HepG2 (cell line): ENCODE data around the gene ANKRD49. TPM values are rescaled to one million over a fixed set of nuclear protein-coding genes. Genes with fewer than 3 reads are reported as not detected.
A peak's percentile ranks its signal among the peaks of the same experiment; 100 is the strongest.

ENCODE experiments used
- ATAC-seq: fragments of 200-7000 bp; cut with Tn5 transposase; 3 replicates; pipeline ENCODE4 v1.9.1; 2020; ENCODE audit warnings: mild to moderate bottlenecking, moderate library complexity
- BruUV-seq: library from RNA; stranded (reverse); fragments of 400-500 nt; replicated peaks from 2 replicates; lab custom pipeline; 2021; lab: Mats Ljungman, UMichigan
- CTCF ChIA-PET: fragments of 300-600 bp; formaldehyde crosslinking; extraction: SDS; loops from one replicate; lab custom pipeline; 2021; ENCODE audit warnings: low total read pairs, inconsistent platforms, low intra/inter-chr PET ratio; lab: Yijun Ruan, JAX
- POLR2A ChIA-PET: fragments of 350-600 bp; sonication (Branson Sonifier 250); formaldehyde crosslinking; loops from one replicate; lab custom pipeline; 2020; ENCODE audit warnings: antibody characterized with exemption, inconsistent platforms; lab: Yijun Ruan, JAX
- DNase-seq: peaks from one replicate; pipeline ENCODE4 v3.0.0-alpha.2; 2015; ENCODE audit warnings: low spot score
- FAIRE-seq: peaks from 3 replicates; lab custom pipeline; 2011; peaks lifted over from hg19 to GRCh38; lab: Jason Lieb, UNC
- H2AFZ ChIP-seq: one replicate; pipeline ENCODE4 v1.6.1; 2011; ENCODE audit warnings: low read length, inconsistent platforms
- H3K27ac ChIP-seq: fragments of 300-600 bp; 3 replicates; pipeline ENCODE4 v1.8.0; 2011; ENCODE audit warnings: mixed run types, mild to moderate bottlenecking, mixed read lengths, low read length, inconsistent platforms; ENCODE audit not compliant: insufficient read depth; ENCODE audit errors: extremely low read length
- H3K27me3 ChIP-seq, 2 experiments: fragments of 200-600 bp in 1 of 2; 2 replicates in 1 of 2; 3 replicates in 1 of 2; pipeline versions ENCODE4 v1.6.0 to v1.8.0; 2011; ENCODE audit warnings: low read length in 2 of 2, mild to moderate bottlenecking in 2 of 2, moderate library complexity in 2 of 2, inconsistent platforms in 1 of 2; ENCODE audit not compliant: insufficient read depth in 2 of 2, control insufficient read depth in 1 of 2
- H3K36me3 ChIP-seq, 2 experiments: fragments of 200-600 bp in 1 of 2; replicated peaks in 1 of 2; 2 replicates in 1 of 2; 3 replicates in 1 of 2; pipeline versions ENCODE4 v1.5.1 to v1.8.0; 2011; ENCODE audit warnings: low read length in 2 of 2, inconsistent platforms in 1 of 2; ENCODE audit not compliant: insufficient read depth in 2 of 2, control insufficient read depth in 1 of 2
- H3K4me1 ChIP-seq: 2 replicates; pipeline ENCODE4 v1.5.1; 2012; ENCODE audit warnings: low read length, inconsistent platforms; ENCODE audit not compliant: insufficient read depth
- H3K4me2 ChIP-seq: 2 replicates; pipeline ENCODE4 v1.6.0; 2011; ENCODE audit warnings: low read depth, low read length, inconsistent platforms
- H3K4me3 ChIP-seq, 3 experiments: fragments of 200-600 bp in 1 of 3; sonication (generic), shearing (Covaris generic) in 1 of 3; replicated peaks in 1 of 3; 2 replicates each; pipeline ENCODE4 v1.5.1; 2011 to 2016; ENCODE audit warnings: low read length in 3 of 3, inconsistent platforms in 2 of 3, low read depth in 2 of 3, mild to moderate bottlenecking in 2 of 3, control low read depth in 1 of 3, mixed read lengths in 1 of 3; ENCODE audit not compliant: insufficient read depth in 1 of 3
- H3K79me2 ChIP-seq: one replicate; pipeline ENCODE4 v1.6.1; 2011; ENCODE audit warnings: low read length, inconsistent platforms; ENCODE audit not compliant: insufficient read depth
- H3K9ac ChIP-seq: 2 replicates; pipeline ENCODE4 v1.6.0; 2011; ENCODE audit warnings: mild to moderate bottlenecking, low read depth, low read length, inconsistent platforms; ENCODE audit not compliant: insufficient read depth
- H3K9me3 ChIP-seq: 2 replicates; pipeline ENCODE4 v1.5.1; 2012; ENCODE audit warnings: mild to moderate bottlenecking, low read length
- H4K20me1 ChIP-seq: 2 replicates; pipeline ENCODE4 v1.6.0; 2011; ENCODE audit warnings: inconsistent platforms, mild to moderate bottlenecking, low read length, moderate library complexity; ENCODE audit not compliant: insufficient read depth
- ATM ChIP-seq: fragments of 450-650 bp; IDR thresholded peaks from 2 replicates; pipeline ENCODE4 v1.7.1; 2017; ENCODE audit warnings: mild to moderate bottlenecking, borderline replicate concordance
- BRD4 ChIP-seq: sonication (generic); formaldehyde crosslinking; IDR thresholded peaks from 2 replicates; pipeline ENCODE4 v1.4.0; 2020; ENCODE audit warnings: missing genetic modification reagents
- DRAP1 ChIP-seq: IDR thresholded peaks from 2 replicates; pipeline ENCODE4 v1.6.1; 2016; ENCODE audit warnings: missing genetic modification reagents, missing compliant biosample characterization
- FOSL1 ChIP-seq: sonication (generic); formaldehyde crosslinking; IDR thresholded peaks from 2 replicates; pipeline ENCODE4 v1.9.0; 2021; ENCODE audit warnings: missing genetic modification reagents, borderline replicate concordance
- HMGA1 ChIP-seq: sonication (generic); formaldehyde crosslinking; conservative IDR thresholded peaks from 2 replicates; pipeline ENCODE4 v1.4.0; 2020; ENCODE audit warnings: missing genetic modification reagents
- HNF1A ChIP-seq, 2 experiments: sonication (generic) in 1 of 2; formaldehyde crosslinking in 1 of 2; IDR thresholded peaks; 2 replicates each; pipeline versions ENCODE4 v1.4.0 to v1.6.1; 2016 to 2020; ENCODE audit warnings: borderline replicate concordance in 1 of 2, low read depth in 1 of 2, mild to moderate bottlenecking in 1 of 2, missing genetic modification reagents in 1 of 2
- KLF12 ChIP-seq: sonication (generic); formaldehyde crosslinking; IDR thresholded peaks from 2 replicates; pipeline ENCODE4 v1.4.0; 2020; ENCODE audit warnings: missing genetic modification reagents, borderline replicate concordance
- MAFK ChIP-seq, 2 experiments: IDR thresholded peaks in 1 of 2; conservative IDR thresholded peaks in 1 of 2; 2 replicates each; pipeline ENCODE4 v1.6.1; 2011; ENCODE audit warnings: improper control_type of control experiment in 2 of 2, low read length in 2 of 2
- MXD4 ChIP-seq: IDR thresholded peaks from 2 replicates; pipeline ENCODE4 v1.6.1; 2016; ENCODE audit warnings: mild to moderate bottlenecking, missing biosample characterization, missing genetic modification reagents
- NFE2L2 ChIP-seq: fragments of 150-350 bp; IDR thresholded peaks from 2 replicates; pipeline ENCODE4 v1.6.1; 2014; ENCODE audit warnings: low read length
- ZNF589 ChIP-seq: sonication (generic); formaldehyde crosslinking; conservative IDR thresholded peaks from 2 replicates; pipeline ENCODE4 v1.8.0; 2022; ENCODE audit warnings: mild to moderate bottlenecking, moderate library complexity, missing genetic modification reagents
- WGBS: methylation state at CpG from one replicate; pipeline ENCODE4 v1.1.6; 2017; ENCODE audit warnings: low lambda C conversion rate; 5-methylcytosine and 5-hydroxymethylcytosine counted together
- in situ Hi-C: cut with HindIII; loops from 2 replicates; pipeline ENCODE4 v1.10.0; 2017; ENCODE audit warnings: low pct_unique_long_range_greater_than_20kb; ENCODE audit not compliant: extremely low pct_ligation_motif_present
- intact Hi-C: fragments of 100-400 bp; cut with micrococcal nuclease; formaldehyde crosslinking; loops from one replicate; pipeline ENCODE4 v1.10.0; 2022; ENCODE audit not compliant: unreplicated experiment
- polyA plus RNA-seq, 8 experiments: library from polyadenylated mRNA; depleted of rRNA in 3 of 8; stranded (reverse) in 7 of 8; unstranded in 1 of 8; fragments of >200 nt; fragmentation: Illumina TruSeq in 4 of 8; extraction: Trizol in 4 of 8; gene quantifications; 2 replicates each; pipeline versions ENCODE4 v1.2.1 to v1.2.3, GENCODE V29; 2011 to 2016; ENCODE audit warnings: low read depth in 4 of 8, missing spikeins in 1 of 8, mixed read lengths in 1 of 8; ENCODE audit not compliant: insufficient read depth in 1 of 8
- total RNA-seq, 5 experiments: library from RNA; depleted of rRNA; stranded (reverse); fragments of >200 nt; fragmentation: Illumina TruSeq; extraction: Trizol; gene quantifications; 2 replicates each; pipeline ENCODE4 v1.2.3, GENCODE V29; 2016; ENCODE audit warnings: low read depth in 1 of 5

ANKRD49 gene
- total and polyA plus RNA-seq, 2 of the 13 experiments (the other 11 are each of a cell fraction or from before 2014, with no cell fraction given), result 14.2 to 14.3 TPM

GRCh38 chr11:94457118-94458029, 36.4 kb upstream of the ANKRD49 start:
- in situ Hi-C loops (no loop called here), intact Hi-C loops (no loop called here)
- no peak for ATAC-seq
- H3K36me3 ChIP-seq, result peaks cover 4 to 28% of the 10 kb centered on the region in 2 experiments; a peak in 4 of 5 replicates
- FAIRE-seq, result no peak
- no peak overlapping the region for H3K9ac ChIP-seq
- no peaks in the 10 kb centered on the region for H3K79me2 ChIP-seq
- TF ChIP-seq KLF12 (CRISPR knock-in tag) (no peak), NFE2L2 (peak; percentile 69), DRAP1 (CRISPR knock-in tag) (no peak), ZNF589 (CRISPR knock-in tag) (no peak), MAFK (conservative IDR thresholded peaks at IDR 0.05 in 1 of 2, IDR thresholded peaks at IDR 0.05 in 1 of 2; ENCODE audit: low read length in 2 of 2) (peak; percentile 40 to 44; a peak in 3 of 4 replicates), FOSL1 (CRISPR knock-in tag) (no peak), MXD4 (no peak)
- DNase-seq, result no peak
- H3K27ac ChIP-seq, result no peak overlapping the region
- no peaks in the 10 kb centered on the region for H3K9me3 ChIP-seq
- no peak overlapping the region for H3K4me2 ChIP-seq
- H4K20me1 ChIP-seq, result no peaks in the 10 kb centered on the region
- BruUV-seq, result no TSS peak
- CTCF ChIA-PET, result no interaction called here
- no peaks in the 10 kb centered on the region for H3K4me1 ChIP-seq
- H3K27me3 ChIP-seq, result no peaks in the 10 kb centered on the region
- H3K4me3 ChIP-seq, result no peak overlapping the region
- POLR2A ChIA-PET, result no interaction called here
- WGBS, result 96% methylated on average over 4 of the region's 4 CpGs
- H2AFZ ChIP-seq, result no peak overlapping the region

GRCh38 chr11:94459576-94459975, 34.2 kb upstream of the ANKRD49 start:
- no peaks in the 10 kb centered on the region for H3K9me3 ChIP-seq
- H4K20me1 ChIP-seq, result no peaks in the 10 kb centered on the region
- intact Hi-C loops (no loop called here), in situ Hi-C loops (no loop called here)
- no TSS peak for BruUV-seq
- no peak for FAIRE-seq
- no peaks in the 10 kb centered on the region for H3K79me2 ChIP-seq
- H2AFZ ChIP-seq, result no peak overlapping the region
- no peak for TF ChIP-seq BRD4 (CRISPR knock-in tag)
- TF ChIP-seq HNF1A (IDR thresholded peaks at IDR 0.05; ENCODE audit: low read depth), result no peak
- no peak for TF ChIP-seq HNF1A (CRISPR knock-in tag; IDR thresholded peaks at IDR 0.05; ENCODE audit: borderline replicate concordance)
- no peak for TF ChIP-seq HMGA1 (CRISPR knock-in tag)
- no peak for TF ChIP-seq ATM
- no peak overlapping the region for H3K4me3 ChIP-seq
- no peak overlapping the region for H3K27ac ChIP-seq
- ChIA-PET POLR2A (no interaction called here), CTCF (no interaction called here)
- 95% methylated on average over 2 of the region's 2 CpGs for WGBS
- H3K36me3 ChIP-seq, result peaks cover 4 to 28% of the 10 kb centered on the region in 2 experiments; a peak in 4 of 5 replicates
- no peak for ATAC-seq
- DNase-seq, result no peak
- H3K4me2 ChIP-seq, result no peak overlapping the region
- H3K4me1 ChIP-seq, result no peaks in the 10 kb centered on the region
- H3K9ac ChIP-seq, result no peak overlapping the region
- no peaks in the 10 kb centered on the region for H3K27me3 ChIP-seq
